KOPT-K1 (cell line): ENCODE data around the gene SMIM8.
"Not testable (repeated sequence)": the region's sequence is repeated elsewhere in the genome, so short reads cannot be mapped to it uniquely, and the experiment has no call there.

Experiments used
- H3K27ac ChIP-seq: fragments of 200-600 bp; sonication (generic); 2 replicates; pipeline ENCODE4 v1.5.1; 2016; ENCODE audit warnings: antibody characterized with exemption, mild to moderate bottlenecking, low read depth, low read length; ENCODE audit not compliant: poor library complexity, severe bottlenecking
- H3K36me3 ChIP-seq: fragments of 200-600 bp; sonication (generic); 2 replicates; pipeline ENCODE4 v1.5.1; 2017; ENCODE audit warnings: antibody characterized with exemption, mild to moderate bottlenecking, low read length, moderate library complexity; ENCODE audit not compliant: insufficient read depth
- H3K9me3 ChIP-seq: fragments of 200-600 bp; sonication (generic); 2 replicates; pipeline ENCODE4 v1.5.1; 2017; ENCODE audit warnings: antibody characterized with exemption, low read length, mild to moderate bottlenecking; ENCODE audit not compliant: insufficient read depth, poor library complexity, severe bottlenecking

The SMIM8 gene

GRCh38 chr6:87315071-87315470 lies 7.3 kb upstream of the SMIM8 start:
- Histone ChIP-seq H3K27ac (no peak overlapping the region), H3K36me3 (no peaks in the 10 kb centered on the region), H3K9me3 (no peaks in the 10 kb centered on the region)

DNA sequence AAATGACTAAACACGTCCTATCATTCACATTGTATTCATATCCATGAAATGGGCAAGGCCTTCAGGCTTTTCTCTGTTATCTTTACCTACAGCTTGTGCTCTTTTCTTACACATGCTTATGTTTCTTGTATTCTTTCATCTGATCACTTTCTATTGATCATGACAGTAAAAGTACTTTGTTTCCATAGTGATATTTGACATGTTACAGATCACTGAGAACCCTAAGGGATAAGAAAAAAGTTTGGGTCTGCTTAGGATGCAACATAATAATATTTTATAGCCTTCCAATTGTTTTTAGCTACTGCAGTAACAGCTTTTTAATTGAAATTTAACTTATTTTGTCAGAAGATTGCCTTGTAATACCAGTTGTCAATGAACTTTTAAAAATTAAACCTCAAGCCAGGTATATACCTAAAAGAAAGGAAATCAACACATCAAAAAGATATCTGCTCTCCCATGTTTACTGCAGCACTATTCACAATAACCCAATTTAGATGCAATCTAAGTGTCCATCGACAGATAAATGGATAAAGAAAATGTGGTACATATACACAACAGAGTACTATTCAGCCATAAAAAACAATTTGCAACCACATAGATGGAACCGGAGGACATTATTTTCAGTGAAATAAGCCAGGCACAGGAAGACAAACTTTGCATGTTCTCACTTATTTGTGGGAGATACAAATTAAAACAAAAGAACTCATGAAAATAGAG lies 3.0 kb upstream of the SMIM8 start:
- Histone ChIP-seq H3K27ac (no peak overlapping the region), H3K9me3 (no peaks in the 10 kb centered on the region), H3K36me3 (no peaks in the 10 kb centered on the region)

DNA sequence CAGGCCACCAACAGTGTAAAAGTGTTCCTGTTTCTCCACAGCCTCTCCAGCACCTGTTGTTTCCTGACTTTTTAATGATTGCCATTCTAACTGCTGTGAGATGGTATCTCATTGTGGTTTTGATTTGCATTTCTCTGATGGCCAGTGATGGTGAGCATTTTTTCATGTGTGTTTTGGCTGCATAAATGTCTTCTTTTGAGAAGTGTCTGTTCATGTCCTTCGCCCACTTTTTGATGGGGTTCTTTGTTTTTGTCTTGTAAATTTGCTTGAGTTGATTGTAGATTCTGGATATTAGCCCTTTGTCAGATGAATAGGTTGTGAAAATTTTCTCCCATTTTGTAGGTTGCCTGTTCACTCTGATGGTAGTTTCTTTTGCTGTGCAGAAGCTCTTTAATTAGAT lies 1.5 kb downstream of the SMIM8 start:
- H3K9me3 ChIP-seq, H3K27ac ChIP-seq, H3K36me3 ChIP-seq: not testable (repeated sequence)

- peaks cover 12% of the 10 kb centered on the region for H3K36me3 ChIP-seq
- no peak overlapping the region for H3K27ac ChIP-seq
- peaks cover 12% of the 10 kb centered on the region for H3K9me3 ChIP-seq
These were observed 8.6 kb downstream of the SMIM8 start for GRCh38 chr6:87330961-87331360.

DNA sequence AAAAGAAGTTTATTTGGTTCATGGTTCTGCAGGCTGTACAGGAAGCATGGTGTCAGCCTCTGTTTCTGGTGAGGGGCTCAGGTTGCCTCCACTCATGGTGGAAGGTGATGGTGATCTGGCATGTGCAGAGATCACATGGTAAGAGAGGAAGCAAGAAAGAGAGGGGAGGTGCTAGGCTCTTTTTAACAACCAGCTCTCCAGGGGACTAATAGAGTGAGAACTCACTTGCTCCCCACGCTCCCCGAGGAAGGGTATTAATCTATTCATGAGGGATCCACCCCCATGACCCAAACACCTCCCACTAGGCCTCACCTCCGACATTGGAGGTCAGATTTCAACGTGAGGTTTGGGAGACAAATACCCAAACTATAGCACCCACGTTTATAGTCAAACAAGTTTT lies 10.6 kb downstream of the SMIM8 start:
- Histone ChIP-seq H3K27ac (no peak overlapping the region), H3K9me3 (peaks cover 12% of the 10 kb centered on the region), H3K36me3 (peaks cover 12% of the 10 kb centered on the region)

DNA sequence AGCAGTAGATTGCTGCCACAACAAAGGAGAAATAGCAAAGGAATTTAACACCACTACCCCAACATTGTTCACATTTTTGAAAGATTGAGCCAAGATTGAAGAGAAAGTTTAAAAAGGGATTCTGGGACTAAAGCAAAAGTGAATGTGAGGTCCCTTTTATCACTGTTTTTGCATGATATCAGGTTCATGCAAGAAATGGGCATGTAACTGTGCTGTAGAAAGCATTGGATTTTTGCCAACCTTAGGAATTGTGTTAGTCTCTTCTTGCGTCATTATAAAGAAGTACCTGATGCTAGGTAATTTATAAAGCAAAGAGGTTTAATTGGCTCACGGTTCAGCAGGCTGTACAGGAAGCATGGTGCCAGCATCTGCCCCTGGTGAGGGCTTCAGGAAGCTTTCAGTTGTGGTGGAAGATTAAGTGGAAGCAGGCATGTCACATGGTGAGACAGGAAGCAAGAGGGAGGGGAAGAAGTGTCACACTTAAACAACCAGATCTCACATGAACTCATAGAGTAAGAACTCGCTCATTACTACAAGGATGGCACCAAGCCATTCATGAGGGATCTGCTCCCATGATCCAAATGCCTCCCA lies 11.3 kb downstream of the SMIM8 start:
- H3K36me3 ChIP-seq: peaks cover 12% of the 10 kb centered on the region
- peaks cover 12% of the 10 kb centered on the region for H3K9me3 ChIP-seq
- no peak overlapping the region for H3K27ac ChIP-seq

- H3K9me3 ChIP-seq: peaks cover 12% of the 10 kb centered on the region
- peaks cover 12% of the 10 kb centered on the region for H3K36me3 ChIP-seq
- no peak overlapping the region for H3K27ac ChIP-seq
These were observed 12.3 kb downstream of the SMIM8 start for GRCh38 chr6:87334683-87335082.

DNA sequence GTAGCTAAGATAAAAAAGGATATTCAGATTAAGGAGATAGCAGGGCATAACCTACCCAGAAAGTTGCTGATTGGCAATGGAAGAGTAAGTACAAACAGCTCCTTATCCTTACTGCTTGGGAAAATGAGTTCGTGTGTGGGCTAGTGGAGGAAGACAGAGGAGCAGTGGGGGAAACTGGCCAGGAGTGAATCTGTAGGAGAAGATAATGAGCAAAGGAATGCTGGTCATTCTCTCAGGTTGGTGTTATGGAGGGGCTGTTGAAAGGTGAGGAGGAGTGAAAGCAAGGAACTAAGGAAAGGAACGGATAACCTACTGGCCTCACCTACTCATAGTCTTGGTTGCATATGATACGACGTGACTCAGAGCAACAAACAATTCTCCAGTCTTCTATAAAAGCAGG lies 14.0 kb downstream of the SMIM8 start:
- H3K9me3 ChIP-seq: peaks cover 12% of the 10 kb centered on the region
- H3K27ac ChIP-seq: no peak overlapping the region
- H3K36me3 ChIP-seq: peaks cover 12% of the 10 kb centered on the region

DNA sequence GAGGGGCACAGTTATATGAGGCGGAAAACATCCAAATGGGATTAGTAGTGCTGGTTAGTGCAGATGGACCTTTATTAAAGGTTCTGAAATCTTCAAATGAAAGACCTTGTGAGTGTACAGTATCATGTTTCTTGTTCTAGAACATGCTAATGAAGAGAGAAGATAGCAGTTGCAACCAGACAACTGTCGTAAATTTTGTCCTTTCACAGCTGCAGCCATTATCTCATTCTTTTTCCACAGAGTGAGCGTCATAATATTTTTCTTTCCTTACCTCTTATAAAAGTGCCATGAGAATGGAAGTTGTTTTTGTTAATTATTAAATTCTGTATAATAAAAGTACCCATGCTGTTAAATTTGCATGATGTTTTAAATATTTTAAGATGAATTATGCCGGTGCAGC lies 17.8 kb downstream of the SMIM8 start:
- H3K9me3 ChIP-seq: no peaks in the 10 kb centered on the region
- H3K27ac ChIP-seq: no peak overlapping the region
- no peaks in the 10 kb centered on the region for H3K36me3 ChIP-seq

- Histone ChIP-seq H3K9me3 (no peaks in the 10 kb centered on the region), H3K27ac (no peak overlapping the region), H3K36me3 (no peaks in the 10 kb centered on the region)
These were observed 18.8 kb downstream of the SMIM8 start for GRCh38 chr6:87341158-87341557.

- no peaks in the 10 kb centered on the region for H3K36me3 ChIP-seq
- H3K9me3 ChIP-seq: no peaks in the 10 kb centered on the region
- no peak overlapping the region for H3K27ac ChIP-seq
These were observed 19.5 kb downstream of the SMIM8 start for GRCh38 chr6:87341899-87342298.

- Histone ChIP-seq H3K27ac (no peak overlapping the region), H3K36me3 (no peaks in the 10 kb centered on the region)
These were observed 20.4 kb downstream of the SMIM8 start for GRCh38 chr6:87342829-87343228.

GRCh38 chr6:87344731-87345130 lies 22.3 kb downstream of the SMIM8 start, which contains the start of gene C6orf163:
TSS of gene C6orf163 (plus strand) at chr6:87344813. CDS start at chr6:87345100, 287 bp downstream.
- H3K36me3 ChIP-seq: no peaks in the 10 kb centered on the region
- no peaks in the 10 kb centered on the region for H3K9me3 ChIP-seq
- no peak within 1 kb of the TSS for H3K27ac ChIP-seq

More at GRCh38 chr6:87342829-87343228, 20.4 kb downstream of the SMIM8 start:
- H3K9me3 ChIP-seq: no peaks in the 10 kb centered on the region

DNA sequence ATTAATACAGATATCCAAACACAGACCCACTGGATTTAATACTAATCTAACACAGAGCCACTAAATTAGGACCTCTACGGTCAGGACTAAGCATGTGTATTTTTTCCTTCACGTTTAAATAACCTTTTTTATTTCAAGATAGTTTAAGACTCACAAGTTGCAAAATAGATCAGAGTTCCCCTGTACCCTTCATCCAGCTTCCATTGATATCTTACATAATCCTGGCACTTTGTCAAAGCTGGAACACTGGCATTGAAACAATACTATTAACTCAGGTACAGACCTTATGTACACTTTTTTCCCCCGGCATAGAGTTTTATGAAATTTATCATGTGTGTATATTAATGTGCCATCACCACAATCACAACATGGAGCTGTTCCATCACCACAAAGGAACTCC lies 24.3 kb downstream of the SMIM8 start:
- Histone ChIP-seq H3K36me3 (no peaks in the 10 kb centered on the region), H3K27ac (no peak overlapping the region), H3K9me3 (no peaks in the 10 kb centered on the region)

- Histone ChIP-seq H3K27ac (no peak overlapping the region), H3K9me3 (no peaks in the 10 kb centered on the region), H3K36me3 (no peaks in the 10 kb centered on the region)
These were observed 27.5 kb downstream of the SMIM8 start for GRCh38 chr6:87349896-87350295.

- Histone ChIP-seq H3K27ac (no peak overlapping the region), H3K9me3 (no peaks in the 10 kb centered on the region), H3K36me3 (no peaks in the 10 kb centered on the region)
These were observed 28.1 kb downstream of the SMIM8 start for GRCh38 chr6:87350516-87350915.
